SK-N-SH (cell line): ENCODE results near the gene SNX5.

Source experiments
- EP300 ChIP-seq, 2 experiments: IDR thresholded peaks; 2 replicates each; pipeline versions ENCODE4 v1.4.0 to v1.6.1; 2012; ENCODE audit warnings: borderline replicate concordance in 1 of 2, low read depth in 1 of 2, low read length in 1 of 2
- EZH2phosphoT487 ChIP-seq: fragments of 200-600 bp; sonication (generic); IDR thresholded peaks from 2 replicates; pipeline ENCODE4 v1.6.1; 2017; ENCODE audit warnings: low read depth, mixed run types, mild to moderate bottlenecking, antibody characterized with exemption, moderate library complexity, borderline replicate concordance
- FOSL2 ChIP-seq: IDR thresholded peaks from 2 replicates; pipeline ENCODE4 v1.4.0; 2012; ENCODE audit warnings: low read depth, mild to moderate bottlenecking, moderate library complexity, borderline replicate concordance
- GABPA ChIP-seq: IDR thresholded peaks from 2 replicates; pipeline ENCODE4 v1.4.0; 2012; ENCODE audit warnings: low read depth, mild to moderate bottlenecking
- SIN3A ChIP-seq: IDR thresholded peaks from 2 replicates; pipeline ENCODE4 v1.6.1; 2012; ENCODE audit warnings: low read depth, mild to moderate bottlenecking, low read length, moderate library complexity, borderline replicate concordance
- TF ChIP-seq, protein P1 (sequence below): fragments of 200-600 bp; sonication (generic); IDR thresholded peaks from 2 replicates; pipeline ENCODE4 v1.6.1; 2017; ENCODE audit warnings: antibody characterized with exemption, mild to moderate bottlenecking, moderate library complexity
- TF ChIP-seq, protein P2 (sequence below): IDR thresholded peaks from 2 replicates; pipeline ENCODE4 v1.4.0; 2012; ENCODE audit warnings: low read depth, borderline replicate concordance

DNA sequence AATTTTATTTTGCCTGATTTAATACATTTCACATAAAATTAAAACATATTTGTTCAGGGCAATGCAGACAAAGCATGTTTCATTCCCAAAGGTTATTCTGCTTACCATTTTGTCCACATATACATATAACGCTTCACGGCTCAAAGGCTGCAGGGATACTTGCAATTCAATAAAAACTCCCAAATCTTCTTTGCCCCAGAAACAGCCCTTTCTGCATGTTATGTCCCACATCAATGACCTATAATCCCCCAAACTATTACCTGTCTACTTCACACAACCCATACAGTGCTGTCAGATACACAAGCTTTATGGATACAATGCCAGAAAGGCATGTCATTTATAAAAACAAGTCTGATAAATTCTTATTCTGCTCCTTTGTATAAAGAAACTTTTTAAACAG is 20.2 kb downstream of the SNX5 start:
- TF ChIP-seq, protein P1, sequence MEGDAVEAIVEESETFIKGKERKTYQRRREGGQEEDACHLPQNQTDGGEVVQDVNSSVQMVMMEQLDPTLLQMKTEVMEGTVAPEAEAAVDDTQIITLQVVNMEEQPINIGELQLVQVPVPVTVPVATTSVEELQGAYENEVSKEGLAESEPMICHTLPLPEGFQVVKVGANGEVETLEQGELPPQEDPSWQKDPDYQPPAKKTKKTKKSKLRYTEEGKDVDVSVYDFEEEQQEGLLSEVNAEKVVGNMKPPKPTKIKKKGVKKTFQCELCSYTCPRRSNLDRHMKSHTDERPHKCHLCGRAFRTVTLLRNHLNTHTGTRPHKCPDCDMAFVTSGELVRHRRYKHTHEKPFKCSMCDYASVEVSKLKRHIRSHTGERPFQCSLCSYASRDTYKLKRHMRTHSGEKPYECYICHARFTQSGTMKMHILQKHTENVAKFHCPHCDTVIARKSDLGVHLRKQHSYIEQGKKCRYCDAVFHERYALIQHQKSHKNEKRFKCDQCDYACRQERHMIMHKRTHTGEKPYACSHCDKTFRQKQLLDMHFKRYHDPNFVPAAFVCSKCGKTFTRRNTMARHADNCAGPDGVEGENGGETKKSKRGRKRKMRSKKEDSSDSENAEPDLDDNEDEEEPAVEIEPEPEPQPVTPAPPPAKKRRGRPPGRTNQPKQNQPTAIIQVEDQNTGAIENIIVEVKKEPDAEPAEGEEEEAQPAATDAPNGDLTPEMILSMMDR: no peak
- no peak for TF ChIP-seq EP300 (IDR thresholded peaks at IDR 0.05; ENCODE audit: borderline replicate concordance in 1 of 2, low read depth in 1 of 2, low read length in 1 of 2)
- TF ChIP-seq, protein P2, sequence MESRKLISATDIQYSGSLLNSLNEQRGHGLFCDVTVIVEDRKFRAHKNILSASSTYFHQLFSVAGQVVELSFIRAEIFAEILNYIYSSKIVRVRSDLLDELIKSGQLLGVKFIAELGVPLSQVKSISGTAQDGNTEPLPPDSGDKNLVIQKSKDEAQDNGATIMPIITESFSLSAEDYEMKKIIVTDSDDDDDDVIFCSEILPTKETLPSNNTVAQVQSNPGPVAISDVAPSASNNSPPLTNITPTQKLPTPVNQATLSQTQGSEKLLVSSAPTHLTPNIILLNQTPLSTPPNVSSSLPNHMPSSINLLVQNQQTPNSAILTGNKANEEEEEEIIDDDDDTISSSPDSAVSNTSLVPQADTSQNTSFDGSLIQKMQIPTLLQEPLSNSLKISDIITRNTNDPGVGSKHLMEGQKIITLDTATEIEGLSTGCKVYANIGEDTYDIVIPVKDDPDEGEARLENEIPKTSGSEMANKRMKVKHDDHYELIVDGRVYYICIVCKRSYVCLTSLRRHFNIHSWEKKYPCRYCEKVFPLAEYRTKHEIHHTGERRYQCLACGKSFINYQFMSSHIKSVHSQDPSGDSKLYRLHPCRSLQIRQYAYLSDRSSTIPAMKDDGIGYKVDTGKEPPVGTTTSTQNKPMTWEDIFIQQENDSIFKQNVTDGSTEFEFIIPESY: no peak
- no peak for TF ChIP-seq EZH2phosphoT487
- TF ChIP-seq GABPA: no peak
- TF ChIP-seq FOSL2: no peak
- TF ChIP-seq SIN3A: no peak
